ENCODE measurements around the gene POU6F2.
"Not testable (repeated sequence)": the region's sequence is repeated elsewhere in the genome, so short reads cannot be mapped to it uniquely, and the experiment has no call there.

Gene POU6F2

GRCh38 chr7:39145935-39146334, 168.2 kb downstream of the POU6F2 start:
- in situ Hi-C loops (cut with HindIII; ENCODE audit: low pct_ligation_motif_present, low pct_unique_long_range_greater_than_20kb, low sequenced_read_pairs) = no loop called here
- DNase-seq = no peak

GRCh38 chr7:39152701-39153100, 175.0 kb downstream of the POU6F2 start:
- in situ Hi-C loops (cut with HindIII; ENCODE audit: low pct_ligation_motif_present, low pct_unique_long_range_greater_than_20kb, low sequenced_read_pairs) = no loop called here
- DNase-seq = no peak

- in situ Hi-C loops (cut with HindIII; ENCODE audit: low pct_ligation_motif_present, low pct_unique_long_range_greater_than_20kb, low sequenced_read_pairs) = no loop called here
- no peak for DNase-seq
Measured at GRCh38 chr7:39153113-39153512, 175.4 kb downstream of the POU6F2 start.

GRCh38 chr7:39153647-39154046, 175.9 kb downstream of the POU6F2 start:
- in situ Hi-C loops (cut with HindIII; ENCODE audit: low pct_ligation_motif_present, low pct_unique_long_range_greater_than_20kb, low sequenced_read_pairs) = no loop called here
- DNase-seq = no peak

GRCh38 chr7:39154815-39155214, 177.1 kb downstream of the POU6F2 start:
- in situ Hi-C loops (cut with HindIII; ENCODE audit: low pct_ligation_motif_present, low pct_unique_long_range_greater_than_20kb, low sequenced_read_pairs) = no loop called here
- DNase-seq = no peak

GRCh38 chr7:39158367-39158766, 180.7 kb downstream of the POU6F2 start:
- in situ Hi-C loops (cut with HindIII; ENCODE audit: low pct_ligation_motif_present, low pct_unique_long_range_greater_than_20kb, low sequenced_read_pairs) = no loop called here
- DNase-seq = no peak

- DNase-seq = no peak
- in situ Hi-C loops (cut with HindIII; ENCODE audit: low pct_ligation_motif_present, low pct_unique_long_range_greater_than_20kb, low sequenced_read_pairs) = no loop called here
Measured at GRCh38 chr7:39161903-39162302, 184.2 kb downstream of the POU6F2 start.

- no peak for DNase-seq
- in situ Hi-C loops (cut with HindIII; ENCODE audit: low pct_ligation_motif_present, low pct_unique_long_range_greater_than_20kb, low sequenced_read_pairs) = no loop called here
Measured at GRCh38 chr7:39164887-39165286, 187.2 kb downstream of the POU6F2 start.

GRCh38 chr7:39168403-39169098, 190.8 kb downstream of the POU6F2 start:
- no peak for DNase-seq
- in situ Hi-C loops (cut with HindIII; ENCODE audit: low pct_ligation_motif_present, low pct_unique_long_range_greater_than_20kb, low sequenced_read_pairs) = no loop called here

- DNase-seq = no peak
Measured at GRCh38 chr7:39172137-39172536, 194.4 kb downstream of the POU6F2 start.

GRCh38 chr7:39181398-39181797, 203.7 kb downstream of the POU6F2 start:
- in situ Hi-C loops (cut with HindIII; ENCODE audit: low pct_ligation_motif_present, low pct_unique_long_range_greater_than_20kb, low sequenced_read_pairs) = no loop called here
- DNase-seq = no peak

More at GRCh38 chr7:39172137-39172536, 194.4 kb downstream of the POU6F2 start:
- in situ Hi-C loops (cut with HindIII; ENCODE audit: low pct_ligation_motif_present, low pct_unique_long_range_greater_than_20kb, low sequenced_read_pairs) = no loop called here

GRCh38 chr7:39183796-39184195, 206.1 kb downstream of the POU6F2 start:
- DNase-seq = no peak
- in situ Hi-C loops (cut with HindIII; ENCODE audit: low pct_ligation_motif_present, low pct_unique_long_range_greater_than_20kb, low sequenced_read_pairs) = no loop called here

- in situ Hi-C loops (cut with HindIII; ENCODE audit: low pct_ligation_motif_present, low pct_unique_long_range_greater_than_20kb, low sequenced_read_pairs) = no loop called here
- no peak for DNase-seq
Measured at GRCh38 chr7:39184391-39184790, 206.7 kb downstream of the POU6F2 start.

- in situ Hi-C loops (cut with HindIII; ENCODE audit: low pct_ligation_motif_present, low pct_unique_long_range_greater_than_20kb, low sequenced_read_pairs) = no loop called here
- DNase-seq = no peak
Measured at GRCh38 chr7:39186131-39186530, 208.4 kb downstream of the POU6F2 start.

GRCh38 chr7:39186671-39187070, 209.0 kb downstream of the POU6F2 start:
- in situ Hi-C loops (cut with HindIII; ENCODE audit: low pct_ligation_motif_present, low pct_unique_long_range_greater_than_20kb, low sequenced_read_pairs) = no loop called here
- no peak for DNase-seq

GRCh38 chr7:39187130-39187529, 209.4 kb downstream of the POU6F2 start:
- no peak for DNase-seq
- in situ Hi-C loops (cut with HindIII; ENCODE audit: low pct_ligation_motif_present, low pct_unique_long_range_greater_than_20kb, low sequenced_read_pairs) = no loop called here

- no peak for DNase-seq
- in situ Hi-C loops (cut with HindIII; ENCODE audit: low pct_ligation_motif_present, low pct_unique_long_range_greater_than_20kb, low sequenced_read_pairs) = no loop called here
Measured at GRCh38 chr7:39192476-39192875, 214.8 kb downstream of the POU6F2 start.

GRCh38 chr7:39194388-39194787, 216.7 kb downstream of the POU6F2 start:
- DNase-seq; in situ Hi-C loops (cut with HindIII; ENCODE audit: low pct_ligation_motif_present, low pct_unique_long_range_greater_than_20kb, low sequenced_read_pairs): not testable (repeated sequence)

GRCh38 chr7:39195967-39196366, 218.3 kb downstream of the POU6F2 start:
- in situ Hi-C loops (cut with HindIII; ENCODE audit: low pct_ligation_motif_present, low pct_unique_long_range_greater_than_20kb, low sequenced_read_pairs) = no loop called here
- DNase-seq = no peak

- in situ Hi-C loops (cut with HindIII; ENCODE audit: low pct_ligation_motif_present, low pct_unique_long_range_greater_than_20kb, low sequenced_read_pairs) = no loop called here
- no peak for DNase-seq
Measured at GRCh38 chr7:39197831-39198230, 220.1 kb downstream of the POU6F2 start.

GRCh38 chr7:39198556-39198955, 220.8 kb downstream of the POU6F2 start:
- DNase-seq = no peak
- in situ Hi-C loops (cut with HindIII; ENCODE audit: low pct_ligation_motif_present, low pct_unique_long_range_greater_than_20kb, low sequenced_read_pairs) = no loop called here
